Kidney tubule cell (primary cell): ENCODE data around the gene GPR171.

ENCODE experiments used
- DNase-seq: peaks from one replicate; pipeline ENCODE4 v3.0.0-alpha.2; 2018; ENCODE audit warnings: low spot score

GPR171 gene

GRCh38 chr3:151175952-151176351, 27.1 kb downstream of the GPR171 start:
- no peak for DNase-seq

DNA sequence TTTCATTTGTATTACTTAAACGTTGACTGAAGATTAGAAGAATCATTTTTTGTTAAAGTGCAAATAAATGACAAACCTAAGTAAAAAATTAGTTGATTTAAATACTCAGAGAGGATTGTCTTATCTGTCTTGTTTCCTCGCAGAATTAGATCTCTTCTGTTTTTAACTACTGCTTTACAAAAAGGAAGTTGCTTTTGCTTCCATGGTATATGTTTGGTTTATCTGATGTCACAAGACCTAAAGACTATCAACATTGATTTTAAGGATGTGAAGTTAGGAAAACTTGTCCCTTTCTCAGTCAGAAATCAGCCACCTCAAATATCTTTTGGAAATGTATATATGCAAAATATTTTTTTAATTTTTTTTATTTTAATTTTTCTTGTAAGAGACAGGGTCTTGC, 28.7 kb downstream of the GPR171 start:
- DNase-seq: no peak

DNA sequence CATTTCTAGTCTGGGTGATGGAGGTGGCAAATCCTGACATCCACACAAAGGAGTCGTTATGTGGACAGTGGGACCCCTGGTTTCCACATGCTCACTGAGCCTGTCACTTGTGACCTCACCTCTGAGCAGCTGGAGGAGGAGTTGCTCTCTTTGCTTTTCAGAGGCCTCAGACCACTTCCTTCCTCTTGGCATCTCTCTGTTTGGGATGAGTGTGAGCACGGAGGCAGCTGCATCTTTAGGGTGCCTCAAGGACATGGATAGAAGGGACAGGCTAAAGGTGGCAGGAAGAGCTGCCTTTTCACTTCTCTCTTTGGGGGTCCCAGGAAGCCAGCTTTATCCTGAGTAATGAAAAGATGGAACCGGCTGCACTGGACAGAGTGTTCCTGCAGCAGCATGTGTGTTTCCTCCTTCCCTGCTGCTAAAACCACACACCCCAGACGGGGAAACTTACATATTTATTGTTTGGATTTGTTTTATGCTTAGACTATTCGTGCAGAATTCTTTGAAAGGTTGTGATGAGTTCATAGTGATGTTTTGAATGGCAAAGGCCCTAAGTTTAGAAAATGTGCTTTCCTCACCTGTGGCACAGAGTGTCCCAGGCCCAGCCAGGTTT, 31.8 kb downstream of the GPR171 start:
- DNase-seq: no peak

GRCh38 chr3:151169948-151170679, 32.9 kb downstream of the GPR171 start:
- DNase-seq: peak; percentile 35

GRCh38 chr3:151169262-151169947, 33.6 kb downstream of the GPR171 start:
- DNase-seq: no peak

GRCh38 chr3:151168269-151169094, 34.5 kb downstream of the GPR171 start:
- DNase-seq: peak; percentile 67

DNA sequence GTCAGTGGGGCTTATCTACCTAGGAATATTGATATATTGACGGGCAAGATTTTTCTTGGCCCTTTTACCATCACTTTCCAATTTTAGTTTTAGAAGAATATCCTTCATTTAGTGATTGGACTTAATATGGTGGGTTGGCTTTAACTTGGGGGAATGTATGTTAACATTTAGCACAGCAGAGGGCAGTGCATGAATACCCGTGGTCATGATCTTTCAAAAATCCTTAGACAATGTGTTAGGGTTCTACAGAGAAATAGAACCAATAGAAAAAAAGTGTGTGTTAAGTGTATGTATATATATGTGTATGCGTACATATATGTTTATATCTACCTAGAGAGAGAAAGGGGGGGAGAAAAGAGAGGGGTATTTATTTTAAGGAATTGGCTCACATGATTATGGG, 36.9 kb downstream of the GPR171 start:
- DNase-seq: no peak

- DNase-seq: no peak
Measured at GRCh38 chr3:151165226-151165625, 37.8 kb downstream of the GPR171 start.

DNA sequence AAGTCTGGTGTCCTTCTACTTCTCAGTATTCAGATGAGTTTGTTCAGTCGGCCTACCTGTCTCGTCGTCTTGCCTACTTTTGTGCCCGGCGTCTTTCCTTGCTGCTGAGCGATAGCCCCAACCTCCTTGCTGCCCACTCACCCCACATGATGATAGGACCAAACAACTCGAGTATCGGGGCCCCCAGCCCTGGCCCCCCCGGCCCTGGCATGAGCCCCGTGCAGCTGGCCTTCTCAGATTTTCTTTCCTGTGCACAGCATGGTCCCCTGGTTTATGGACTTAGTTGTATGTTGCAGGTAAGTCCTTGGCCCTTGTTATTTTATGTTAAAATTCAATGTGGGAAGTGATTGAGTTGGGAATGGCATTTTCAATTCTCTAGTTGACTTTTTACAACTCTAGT, 43.2 kb downstream of the GPR171 start:
- no peak for DNase-seq

- DNase-seq: peak; percentile 69
Measured at GRCh38 chr3:151156618-151157216, 46.3 kb downstream of the GPR171 start.

DNA sequence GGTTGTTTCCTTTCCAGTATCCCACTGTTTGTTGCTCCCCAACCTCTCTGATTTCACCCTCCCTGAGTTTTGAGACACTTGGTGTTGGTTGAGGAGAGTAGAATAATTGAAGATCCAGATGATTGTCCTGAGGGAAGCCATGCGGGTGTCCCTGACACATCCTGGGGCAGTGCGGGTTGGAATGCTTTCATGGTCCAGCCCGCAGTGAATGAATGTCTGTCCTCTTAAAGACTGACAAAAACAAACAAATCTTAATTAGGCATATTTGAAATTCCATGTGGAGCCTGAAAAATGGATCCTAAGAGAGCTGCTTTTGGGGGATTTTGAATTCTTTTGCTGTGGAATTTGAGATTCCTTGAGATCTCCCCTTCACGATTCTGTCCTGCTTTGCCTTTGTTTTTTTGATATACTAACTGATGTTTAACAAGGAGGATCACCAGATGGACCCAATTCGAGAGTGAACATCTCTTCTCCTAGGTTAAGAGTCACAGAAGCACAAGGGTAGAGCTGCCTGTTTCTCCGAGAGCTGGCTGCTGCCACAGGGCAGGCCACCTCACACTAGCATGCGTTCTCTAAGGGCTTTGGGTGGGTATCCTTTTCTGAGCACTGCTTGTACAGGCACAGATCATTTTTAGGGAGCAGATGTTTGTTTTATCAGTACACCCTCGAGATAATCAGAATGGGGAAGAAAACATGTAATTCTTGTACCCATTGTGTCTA, 47.4 kb downstream of the GPR171 start:
- no peak for DNase-seq

DNA sequence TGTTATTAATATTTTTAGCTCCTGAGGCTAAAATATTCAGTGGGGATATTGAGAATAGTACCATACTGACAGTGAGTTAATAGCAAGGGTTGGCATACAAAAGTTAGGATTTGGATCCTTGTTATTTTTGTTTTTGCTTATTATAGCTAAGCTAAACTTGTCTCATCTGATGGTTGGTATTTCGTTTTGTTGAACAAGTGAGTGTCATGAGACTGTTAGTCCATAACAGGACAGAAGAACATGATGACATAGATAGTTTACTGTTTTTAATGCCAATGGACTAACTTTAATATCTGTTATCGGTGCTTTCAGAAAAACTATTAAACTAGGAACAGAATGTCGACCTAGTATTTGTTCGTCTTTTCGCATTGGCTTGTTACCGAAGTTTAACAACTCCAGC, 48.5 kb downstream of the GPR171 start:
- no peak for DNase-seq

- DNase-seq: no peak
Measured at GRCh38 chr3:151152455-151153079, 50.4 kb downstream of the GPR171 start.
